Stomach smooth muscle (tissue), 2 donors: ENCODE measurements around the gene IQCK.

Source experiments
- H3K27ac ChIP-seq: one replicate; pipeline ENCODE4 v1.7.0; 2013; ENCODE audit warnings: mild to moderate bottlenecking, low read length, inconsistent platforms
- H3K27me3 ChIP-seq, 2 donors: one replicate each; pipeline ENCODE4 v1.7.0; 2013; ENCODE audit warnings: low read length in 2 of 2; ENCODE audit not compliant: insufficient read depth in 2 of 2, control insufficient read depth in 1 of 2
- H3K36me3 ChIP-seq, 2 donors: one replicate each; pipeline ENCODE4 v1.7.0; 2013; ENCODE audit warnings: low read length in 2 of 2; ENCODE audit not compliant: control insufficient read depth in 2 of 2, insufficient read depth in 2 of 2
- H3K4me1 ChIP-seq: one replicate; pipeline ENCODE4 v1.7.0; 2013; ENCODE audit warnings: low read length; ENCODE audit not compliant: control insufficient read depth, insufficient read depth
- H3K4me3 ChIP-seq, 2 donors: one replicate each; pipeline ENCODE4 v1.7.0; 2013; ENCODE audit warnings: low read length in 2 of 2
- H3K9ac ChIP-seq, 2 donors: one replicate each; pipeline ENCODE4 v1.7.0; 2013; ENCODE audit warnings: low read length in 2 of 2, mild to moderate bottlenecking in 1 of 2
- H3K9me3 ChIP-seq, 2 donors: one replicate each; pipeline ENCODE4 v1.7.0; 2013; ENCODE audit warnings: low read length in 2 of 2; ENCODE audit not compliant: control insufficient read depth in 2 of 2
- donor health status: healthy.
- donor health status: Pancreatic carcinoma.

IQCK gene

DNA sequence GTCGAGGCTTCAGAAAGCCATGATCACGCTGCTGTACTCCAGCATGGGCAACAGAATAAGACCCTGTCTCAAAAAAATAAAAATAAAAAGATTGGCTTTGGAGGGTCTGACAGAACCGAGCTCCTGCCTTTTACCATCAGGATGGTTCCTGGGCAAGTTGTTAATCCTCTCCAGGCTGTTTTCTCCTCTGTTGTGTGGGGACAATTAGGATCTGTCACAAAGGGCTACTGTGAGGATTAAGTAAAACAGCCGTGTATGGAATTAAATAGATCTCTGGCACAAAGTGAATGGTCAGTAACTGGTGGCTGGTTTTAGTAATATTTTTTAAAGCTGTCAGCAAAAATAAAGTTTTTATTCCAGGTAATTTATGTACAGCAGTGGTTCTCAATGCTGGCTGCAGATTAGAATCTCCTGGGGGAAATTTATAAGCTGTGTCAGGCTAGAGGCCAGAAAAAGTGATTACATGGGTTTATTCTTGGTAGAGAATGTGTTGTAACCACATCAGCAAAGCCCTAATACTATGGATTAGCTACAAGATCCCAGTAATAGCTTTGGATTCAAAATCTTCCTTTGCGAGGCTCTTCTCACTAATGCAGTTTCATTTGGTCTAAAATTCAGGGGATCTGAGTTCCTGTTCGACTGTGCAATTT is 119.4 kb downstream of the IQCK start:
- no peaks in the 10 kb centered on the region for H3K27me3 ChIP-seq
- no peak overlapping the region for H3K9ac ChIP-seq
- H3K4me1 ChIP-seq = no peaks in the 10 kb centered on the region
- H3K36me3 ChIP-seq = no peaks in the 10 kb centered on the region
- no peak overlapping the region for H3K27ac ChIP-seq
- H3K4me3 ChIP-seq = no peak overlapping the region
- H3K9me3 ChIP-seq = no peaks in the 10 kb centered on the region

DNA sequence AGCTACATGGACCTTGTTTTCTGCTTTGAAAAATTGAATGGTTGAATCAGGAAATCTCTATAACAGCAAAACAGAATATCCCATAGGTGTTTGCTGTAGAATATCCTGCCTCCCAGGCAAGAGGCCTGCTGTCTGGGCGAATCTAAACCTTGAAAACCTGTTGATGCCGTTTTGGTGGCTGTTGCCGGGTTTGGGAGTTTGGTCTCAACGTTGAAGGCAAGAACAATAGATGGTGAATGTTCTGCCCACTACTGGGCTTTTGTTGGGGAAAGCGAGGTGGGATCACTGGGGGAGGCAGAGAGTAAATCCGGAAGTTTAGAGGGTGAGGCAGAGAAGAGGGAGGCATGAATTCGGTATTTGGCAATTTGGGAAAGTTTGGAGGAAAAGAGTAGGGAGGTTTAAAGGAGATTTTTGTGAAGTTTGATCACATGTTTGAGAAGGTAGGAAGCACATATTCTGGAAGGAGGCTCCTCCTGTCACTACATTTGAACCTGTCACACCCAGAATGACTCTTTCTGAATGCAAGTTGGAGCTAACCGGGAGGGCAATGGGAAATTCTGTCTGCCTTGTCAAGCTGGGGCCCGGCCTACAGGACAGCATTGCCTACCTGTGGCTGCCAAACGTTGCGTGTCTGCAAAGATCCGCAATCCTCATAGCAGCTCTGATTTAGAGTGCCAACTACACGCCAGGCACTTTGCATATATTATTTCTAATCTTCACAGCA is 120.1 kb downstream of the IQCK start:
- no peak overlapping the region for H3K9ac ChIP-seq
- no peaks in the 10 kb centered on the region for H3K4me1 ChIP-seq
- no peak overlapping the region for H3K4me3 ChIP-seq
- no peak overlapping the region for H3K27ac ChIP-seq
- H3K36me3 ChIP-seq = no peaks in the 10 kb centered on the region
- H3K27me3 ChIP-seq = no peaks in the 10 kb centered on the region
- H3K9me3 ChIP-seq = no peaks in the 10 kb centered on the region

DNA sequence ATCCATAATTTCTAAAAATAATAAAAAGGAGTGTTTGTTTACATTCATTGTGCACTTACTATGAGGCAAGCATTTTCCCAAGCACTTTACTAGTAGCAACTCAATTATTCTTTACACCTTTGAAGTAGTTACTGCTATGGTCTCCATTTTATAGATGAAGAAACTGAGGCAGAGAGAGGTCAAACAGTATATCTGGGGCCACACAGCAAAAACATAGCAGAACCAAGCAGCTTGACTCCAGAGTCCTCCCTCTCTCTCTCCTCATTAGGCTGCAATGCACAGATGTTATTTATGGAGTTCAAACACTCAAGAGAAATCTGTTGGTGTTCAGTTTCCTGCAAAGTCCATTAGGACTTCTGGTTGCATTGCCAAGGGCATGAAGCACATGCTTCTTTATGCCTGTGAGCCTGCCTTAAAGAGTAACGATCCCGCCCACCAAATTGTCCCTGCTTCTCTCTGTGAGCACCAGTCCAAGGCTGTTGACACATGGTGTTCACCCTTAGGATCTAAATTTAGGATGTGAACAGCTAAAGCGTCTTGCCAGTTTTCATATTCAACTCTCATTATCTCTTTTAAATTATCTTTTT is 122.5 kb downstream of the IQCK start:
- Histone ChIP-seq H3K36me3 (no peaks in the 10 kb centered on the region), H3K4me3 (no peak overlapping the region), H3K9me3 (no peaks in the 10 kb centered on the region), H3K9ac (no peak overlapping the region), H3K27ac (no peak overlapping the region), H3K27me3 (no peaks in the 10 kb centered on the region), H3K4me1 (no peaks in the 10 kb centered on the region)

DNA sequence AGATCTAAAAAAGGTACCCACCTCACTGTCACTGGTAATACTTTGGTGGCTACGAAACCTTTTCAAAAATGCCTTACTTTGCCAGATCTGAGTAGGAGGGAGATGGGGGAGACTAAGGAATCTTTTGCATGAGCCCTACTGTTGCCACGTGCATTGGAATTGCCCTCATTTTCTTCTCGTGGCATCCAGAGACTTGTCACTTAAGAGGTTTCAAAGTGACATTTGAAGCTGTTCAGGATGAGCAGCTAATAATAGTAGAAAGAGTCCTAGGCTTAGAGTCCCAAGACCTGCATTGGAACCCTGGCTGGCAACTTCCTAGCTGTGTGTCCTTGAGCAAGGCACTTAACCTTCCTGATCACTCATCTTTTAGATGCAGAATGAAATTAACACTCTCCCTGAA is 123.1 kb downstream of the IQCK start:
- Histone ChIP-seq H3K27me3 (no peaks in the 10 kb centered on the region), H3K27ac (no peak overlapping the region), H3K36me3 (no peaks in the 10 kb centered on the region), H3K9me3 (no peaks in the 10 kb centered on the region), H3K4me1 (no peaks in the 10 kb centered on the region), H3K9ac (no peak overlapping the region), H3K4me3 (no peak overlapping the region)

DNA sequence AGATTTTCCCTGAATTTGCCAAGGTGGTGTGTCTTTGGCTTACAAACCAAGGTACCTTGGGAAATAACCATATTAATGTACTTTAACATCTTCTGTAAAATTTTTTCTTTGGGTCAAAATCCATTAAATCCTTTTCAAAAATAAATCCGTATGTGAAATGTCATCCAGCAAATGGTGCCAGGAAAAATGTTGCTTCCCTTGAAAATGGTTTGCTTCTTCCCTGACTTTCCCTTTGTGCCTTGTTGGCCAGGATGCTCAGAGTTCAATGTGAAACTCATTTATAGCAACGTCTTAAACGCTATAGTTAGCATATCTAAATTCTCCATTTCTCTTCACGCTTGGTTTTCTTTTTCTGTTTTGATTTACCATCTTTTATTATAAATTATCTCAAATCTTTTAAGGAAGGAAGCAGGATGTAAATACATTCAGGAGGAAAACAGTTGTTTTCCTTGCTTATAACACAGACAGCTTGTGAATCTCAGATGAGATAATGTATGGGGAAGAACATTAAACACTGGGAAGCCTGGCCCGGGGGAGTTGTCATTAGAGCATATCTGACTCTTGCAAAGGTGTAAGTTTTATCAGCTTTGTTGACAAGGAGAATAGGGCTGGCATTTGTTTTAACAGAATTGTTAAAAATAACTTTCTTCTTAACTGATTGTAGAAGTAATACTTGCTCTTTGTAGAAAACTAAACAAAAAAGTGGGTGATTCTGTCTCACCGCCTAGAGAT is 124.5 kb downstream of the IQCK start:
- Histone ChIP-seq H3K27ac (no peak overlapping the region), H3K9ac (no peak overlapping the region)

DNA sequence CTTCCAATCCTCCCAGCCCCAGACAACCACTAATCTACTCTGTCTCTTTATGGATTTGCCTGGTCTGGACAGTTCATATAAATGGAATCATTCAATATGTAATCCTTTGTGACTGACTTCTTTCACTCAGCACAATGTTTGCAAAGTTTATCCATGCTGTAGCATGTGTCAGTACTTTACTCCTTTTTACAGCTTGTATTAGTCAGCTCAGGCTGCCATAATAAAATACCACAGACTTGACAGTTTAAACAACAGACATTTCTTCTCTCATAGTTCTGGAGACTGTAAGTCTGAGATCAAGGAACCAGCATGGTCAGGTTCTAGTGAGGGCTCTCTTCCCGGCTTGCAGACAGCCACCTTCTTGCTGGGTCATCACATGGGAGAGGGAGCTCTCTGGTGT is 125.3 kb downstream of the IQCK start:
- Histone ChIP-seq H3K27me3 (no peaks in the 10 kb centered on the region), H3K27ac (no peak overlapping the region), H3K4me1 (no peaks in the 10 kb centered on the region)

More for the DNA sequence above, 124.5 kb downstream of the IQCK start:
- H3K9me3 ChIP-seq = no peaks in the 10 kb centered on the region
- no peaks in the 10 kb centered on the region for H3K4me1 ChIP-seq
- no peak overlapping the region for H3K4me3 ChIP-seq
- no peaks in the 10 kb centered on the region for H3K36me3 ChIP-seq
- H3K27me3 ChIP-seq = no peaks in the 10 kb centered on the region

DNA sequence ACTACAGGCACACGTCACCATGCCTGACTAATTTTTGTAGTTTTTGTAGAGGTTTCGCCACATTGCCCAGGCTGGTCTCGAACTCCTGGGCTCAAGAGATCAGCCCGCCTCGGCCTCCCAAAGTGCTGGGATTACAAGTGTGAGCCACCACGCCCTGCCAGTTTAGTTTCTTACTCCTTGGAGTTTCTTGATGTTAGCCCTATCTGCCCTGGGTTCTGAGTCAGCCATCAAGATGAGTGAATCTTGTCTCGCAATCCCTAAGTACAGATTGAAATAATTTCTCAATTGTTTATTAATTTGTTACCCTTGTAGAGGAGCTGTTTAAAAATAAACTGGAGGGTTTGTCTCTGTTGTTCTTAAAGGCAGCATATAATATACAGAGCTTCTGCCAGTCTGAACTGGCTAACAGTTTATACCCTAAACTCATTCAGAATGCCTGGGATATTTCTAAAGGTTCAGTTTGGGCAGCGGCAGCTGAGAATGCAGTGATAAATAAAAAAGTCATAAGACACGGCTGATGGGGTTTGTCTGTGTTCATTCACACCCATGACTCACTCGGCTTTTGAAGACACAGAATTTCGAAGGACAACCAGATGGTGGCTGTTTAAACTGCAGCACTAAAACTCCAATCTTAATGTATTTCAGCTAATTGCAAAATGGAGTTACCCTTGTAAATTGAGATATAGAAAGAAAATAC is 127.0 kb downstream of the IQCK start:
- H3K9ac ChIP-seq = no peak overlapping the region
- no peak overlapping the region for H3K27ac ChIP-seq
- H3K4me1 ChIP-seq = no peaks in the 10 kb centered on the region
- no peak overlapping the region for H3K4me3 ChIP-seq
- H3K36me3 ChIP-seq = no peaks in the 10 kb centered on the region
- H3K27me3 ChIP-seq = no peaks in the 10 kb centered on the region
- H3K9me3 ChIP-seq = no peaks in the 10 kb centered on the region

More for the DNA sequence above, 125.3 kb downstream of the IQCK start:
- H3K36me3 ChIP-seq = no peaks in the 10 kb centered on the region
- H3K4me3 ChIP-seq = no peak overlapping the region
- H3K9ac ChIP-seq = no peak overlapping the region
- H3K9me3 ChIP-seq = no peaks in the 10 kb centered on the region

DNA sequence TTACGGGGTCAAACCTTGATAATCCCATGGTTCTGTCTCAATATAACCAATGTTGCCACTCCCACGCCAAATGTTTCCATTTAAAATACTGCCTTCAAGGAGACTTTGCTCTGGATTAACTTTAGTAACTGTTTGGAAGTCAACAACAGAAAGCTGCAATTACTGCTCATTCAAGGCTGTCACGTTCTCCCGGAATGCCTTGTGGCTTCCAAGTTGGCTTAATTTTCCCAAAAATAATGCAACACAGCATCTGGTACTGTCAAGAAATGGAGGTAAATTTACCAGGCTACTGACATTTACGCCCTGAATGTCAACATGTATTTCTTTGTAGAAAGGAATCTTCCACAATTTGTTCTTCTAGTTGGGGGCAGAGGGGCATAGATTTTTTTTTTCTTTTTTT is 128.4 kb downstream of the IQCK start:
- Histone ChIP-seq H3K9ac (no peak overlapping the region), H3K27ac (no peak overlapping the region), H3K9me3 (no peaks in the 10 kb centered on the region), H3K4me3 (no peak overlapping the region), H3K27me3 (no peaks in the 10 kb centered on the region), H3K36me3 (no peaks in the 10 kb centered on the region), H3K4me1 (no peaks in the 10 kb centered on the region)

DNA sequence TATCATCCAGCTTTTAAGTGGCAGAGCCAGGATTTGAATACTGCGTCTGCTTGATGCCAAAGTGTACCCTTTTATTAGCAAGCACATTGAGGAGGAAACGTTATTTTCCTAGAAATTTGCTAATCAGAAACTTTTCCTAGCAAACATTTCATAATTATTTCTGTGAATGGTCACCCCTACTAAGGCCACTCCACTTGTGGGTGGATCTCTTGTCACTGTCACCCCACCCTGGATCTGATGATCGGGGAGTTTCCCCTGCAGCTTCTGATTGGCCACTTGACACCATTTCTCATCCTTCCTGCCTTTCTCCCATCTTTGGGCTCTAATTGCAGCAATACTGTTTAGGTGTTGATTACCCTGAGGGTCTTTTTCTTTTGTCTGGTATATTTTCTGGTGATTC is 130.7 kb downstream of the IQCK start:
- Histone ChIP-seq H3K27me3 (no peaks in the 10 kb centered on the region), H3K9ac (no peak overlapping the region), H3K36me3 (no peaks in the 10 kb centered on the region)

DNA sequence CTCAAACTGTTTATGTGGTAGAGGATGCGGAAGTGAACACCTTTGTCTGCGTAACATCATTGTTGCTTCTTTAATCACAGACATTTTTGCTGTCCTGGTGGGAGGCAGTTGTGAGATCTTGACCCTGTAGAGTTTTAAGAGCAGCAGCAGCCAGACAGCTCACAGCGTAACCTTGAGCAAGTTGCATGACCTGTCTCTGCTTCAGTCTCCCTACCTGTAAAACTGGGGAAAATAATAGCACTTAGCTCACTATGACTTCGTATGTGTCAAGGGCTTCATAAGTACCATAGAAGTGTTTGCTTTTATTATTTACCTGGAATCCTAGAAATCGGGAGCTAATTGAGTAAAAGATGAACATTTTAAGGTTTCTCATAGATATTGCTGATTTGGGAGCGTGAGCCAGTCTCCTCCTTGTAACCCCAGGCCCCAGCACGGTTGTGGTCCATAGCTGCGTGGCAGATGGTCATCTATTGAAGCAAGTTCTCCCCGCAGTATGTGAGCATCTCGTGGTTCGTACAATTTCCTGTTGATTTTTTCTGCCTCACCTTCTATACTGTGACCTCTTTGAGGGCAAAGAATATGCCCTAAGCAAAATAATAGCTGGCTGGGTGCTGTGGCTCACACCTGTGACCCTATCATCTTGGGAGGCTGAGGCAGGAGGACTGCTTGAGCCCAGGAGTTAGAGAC is 132.2 kb downstream of the IQCK start:
- Histone ChIP-seq H3K27me3 (no peaks in the 10 kb centered on the region), H3K27ac (no peak overlapping the region), H3K4me3 (no peak overlapping the region), H3K36me3 (no peaks in the 10 kb centered on the region), H3K9ac (no peak overlapping the region), H3K4me1 (no peaks in the 10 kb centered on the region), H3K9me3 (no peaks in the 10 kb centered on the region)

More for the DNA sequence above, 130.7 kb downstream of the IQCK start:
- H3K27ac ChIP-seq = no peak overlapping the region
- H3K4me1 ChIP-seq = no peaks in the 10 kb centered on the region
- no peaks in the 10 kb centered on the region for H3K9me3 ChIP-seq
- no peak overlapping the region for H3K4me3 ChIP-seq
